SK-MEL-5 (cell line): ENCODE measurements around the gene GABPA. TPM values are rescaled to one million over a fixed set of nuclear protein-coding genes. Genes with fewer than 3 reads are reported as not detected.

Experiments
- DNase-seq: peaks from one replicate; pipeline ENCODE4 v3.0.0-alpha.2; 2016; ENCODE audit warnings: low read depth, low spot score
- in situ Hi-C: cut with HindIII; loops from 2 replicates; pipeline ENCODE4 v1.10.0; 2016; ENCODE audit warnings: low sequenced_read_pairs, high pct_unique_total_duplicates, low pct_unique_long_range_greater_than_20kb
- total RNA-seq: library from RNA; depleted of rRNA; stranded (reverse); fragments of >200 nt; shearing (Covaris generic); gene quantifications from 2 replicates; pipeline ENCODE4 v1.2.3, GENCODE V29; 2014; rRNA removed

Gene GABPA
- total RNA-seq, 1 experiment from 2014 or later, result 17.4 TPM

DNA sequence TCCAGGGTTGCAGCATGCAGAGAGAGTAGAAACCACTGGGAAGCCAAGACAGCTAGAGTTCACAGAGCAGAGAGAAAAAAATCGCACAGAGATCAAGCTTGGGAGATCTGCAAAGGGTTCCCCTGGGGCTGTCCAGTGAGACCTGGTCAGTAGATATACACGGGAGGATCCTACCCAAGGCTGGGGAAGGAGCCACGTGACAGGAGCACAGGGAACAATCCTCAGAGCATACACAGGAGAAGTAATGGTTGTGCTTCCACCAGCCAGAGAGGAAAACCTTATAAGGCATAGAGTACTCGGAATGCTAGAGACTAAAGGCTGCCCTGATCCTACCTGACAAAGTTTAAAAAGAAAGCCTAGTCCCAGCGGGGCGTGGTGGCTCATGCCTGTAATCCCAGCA lies 53.9 kb downstream of the GABPA start:
- no peak for DNase-seq
- in situ Hi-C loops, result no loop called here

- in situ Hi-C loops, result no loop called here
- DNase-seq, result peak; percentile 61
Measured at GRCh38 chr21:25790122-25790877, 55.5 kb downstream of the GABPA start.

DNA sequence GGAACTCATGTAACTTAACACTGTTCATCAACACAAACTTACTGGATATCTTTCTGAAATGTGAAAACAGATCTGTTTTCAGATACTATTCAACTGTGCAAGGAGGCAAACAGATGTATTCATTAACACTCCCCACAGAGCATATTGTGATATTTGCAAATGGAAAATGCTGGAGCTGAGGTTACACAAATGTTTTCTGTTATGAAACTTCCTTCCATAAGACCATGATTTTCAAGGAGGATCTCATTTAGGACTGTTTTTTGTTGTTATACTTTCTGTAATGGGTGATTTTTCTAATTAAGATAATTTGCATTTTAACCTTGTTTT lies 56.1 kb downstream of the GABPA start:
- DNase-seq, result no peak
- in situ Hi-C loops, result no loop called here

DNA sequence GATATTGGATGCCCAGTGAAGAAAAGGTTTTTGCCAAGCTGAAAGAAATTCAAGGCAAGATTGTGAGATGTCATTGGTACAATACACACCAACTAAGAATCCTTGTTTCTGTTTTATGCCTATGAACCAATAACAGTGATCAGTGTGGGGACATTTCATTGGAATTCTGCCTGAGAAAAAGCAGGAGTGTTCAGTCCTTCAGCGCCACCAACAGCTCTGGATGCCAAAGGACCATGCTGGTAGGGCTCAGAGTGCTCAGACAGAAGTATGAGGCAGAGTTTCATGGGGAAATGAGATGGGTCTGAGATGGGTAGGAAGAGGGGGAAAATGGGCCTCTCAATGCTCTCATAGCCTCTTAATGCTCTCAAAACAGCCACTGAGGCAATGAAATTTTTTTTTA lies 56.5 kb downstream of the GABPA start:
- in situ Hi-C loops, result no loop called here
- DNase-seq, result peak; percentile 30

- peak; percentile 90 for DNase-seq
- in situ Hi-C loops, result no loop called here
Measured at GRCh38 chr21:25801217-25802014, 66.6 kb downstream of the GABPA start.

DNA sequence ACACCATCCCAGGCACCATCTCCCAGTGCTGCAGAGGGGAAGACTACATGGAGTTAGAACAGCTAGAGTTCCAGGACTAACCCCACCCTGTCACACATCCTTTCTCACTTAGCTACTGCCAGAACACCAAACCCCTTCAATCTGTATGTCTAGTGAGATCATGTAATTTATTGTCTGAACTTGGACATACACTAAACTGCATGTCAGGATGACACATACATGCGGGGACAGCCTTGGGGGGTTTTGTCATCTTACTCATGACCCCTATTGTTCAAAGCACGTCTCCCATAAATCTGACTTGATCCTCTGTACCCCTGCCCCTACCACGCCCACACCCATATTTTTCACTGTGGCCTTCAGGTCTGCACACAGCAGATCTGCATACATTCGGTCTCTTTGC lies 71.3 kb downstream of the GABPA start:
- no peak for DNase-seq
- in situ Hi-C loops, result no loop called here

- in situ Hi-C loops, result no loop called here
- no peak for DNase-seq
Measured at GRCh38 chr21:25807191-25807590, 72.4 kb downstream of the GABPA start.

DNA sequence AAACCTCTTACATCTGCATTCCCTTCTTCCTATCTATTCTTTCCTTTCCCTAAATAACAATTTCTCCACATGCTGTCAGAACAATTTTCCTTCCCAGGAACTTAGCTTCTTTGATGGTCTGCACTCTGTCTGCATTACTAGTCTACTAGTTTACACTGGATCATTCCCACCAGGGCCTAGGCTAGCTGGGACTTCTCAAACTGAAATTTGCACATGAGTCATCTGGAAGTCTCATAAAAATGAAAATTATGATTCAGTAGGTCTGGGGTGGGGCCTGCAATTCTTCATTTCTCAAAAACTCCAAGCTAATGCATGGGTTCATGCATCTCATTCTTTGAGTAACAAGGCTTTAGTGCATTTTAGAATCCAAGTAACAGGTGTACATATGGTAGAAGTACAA lies 74.2 kb downstream of the GABPA start:
- in situ Hi-C loops, result no loop called here
- DNase-seq, result no peak

DNA sequence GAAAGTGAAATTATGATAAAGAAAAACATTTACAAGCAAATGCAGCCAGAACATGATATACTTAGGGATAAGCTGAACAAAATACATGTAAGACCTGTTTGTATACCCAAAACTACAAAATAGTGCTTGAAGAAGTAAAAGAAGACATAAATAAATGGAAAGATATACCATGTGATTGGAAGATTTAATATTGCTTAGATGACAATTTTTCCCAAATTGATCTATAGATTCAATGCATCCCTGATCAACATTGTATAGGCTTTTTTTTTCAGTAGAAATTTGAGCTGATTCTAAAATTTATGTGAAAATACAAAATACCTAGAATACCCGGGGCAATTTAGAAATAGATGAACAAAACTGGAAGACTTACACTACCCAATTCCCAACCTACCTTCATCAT lies 76.4 kb downstream of the GABPA start:
- in situ Hi-C loops, result no loop called here
- DNase-seq, result no peak

GRCh38 chr21:25813917-25814316 lies 79.1 kb downstream of the GABPA start:
- DNase-seq, result no peak
- in situ Hi-C loops, result no loop called here

- in situ Hi-C loops, result no loop called here
Measured at GRCh38 chr21:25818121-25818520, 83.3 kb downstream of the GABPA start.

DNA sequence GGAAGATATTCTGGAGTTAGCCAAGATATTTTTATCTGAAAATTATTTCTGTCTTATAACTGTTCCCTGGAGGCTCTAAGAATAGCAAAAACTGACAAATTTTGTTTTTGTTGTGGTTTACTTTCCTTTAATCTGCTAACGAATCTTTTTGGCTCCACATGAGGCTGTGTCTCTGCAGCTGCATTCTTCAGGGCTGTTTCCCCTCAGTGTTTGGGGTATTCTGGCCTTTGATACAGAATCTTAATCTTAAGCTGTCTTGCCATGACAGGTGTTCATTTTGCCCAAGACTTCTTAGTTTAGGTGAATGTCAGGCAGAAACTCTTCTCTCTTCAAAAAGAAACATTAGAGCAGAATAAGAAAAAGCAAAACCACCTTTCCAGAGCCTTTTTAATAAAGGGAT lies 83.8 kb downstream of the GABPA start:
- in situ Hi-C loops, result no loop called here
- no peak for DNase-seq

More at GRCh38 chr21:25818121-25818520, 83.3 kb downstream of the GABPA start:
- DNase-seq, result no peak

Other genes with a start within 250 kb of the GABPA start
- gene MRPL39, start 127.5 kb upstream of the GABPA start, total RNA-seq, result 45.2 and 49.0 TPM in 2 replicates
- gene JAM2, start 95.7 kb upstream of the GABPA start, total RNA-seq, result 0.11 and 0.26 TPM in 2 replicates
- 135 and 167 TPM in 2 replicates for gene ATP5PF, start 68 bp upstream of the GABPA start, total RNA-seq